Naive thymus-derived CD8-positive, alpha-beta T cell (primary cell): Measurements from ENCODE around the gene MIPEP. TPM values are rescaled to one million over a fixed set of nuclear protein-coding genes. Genes with fewer than 3 reads are reported as not detected.
A peak's percentile ranks its signal among the peaks of the same experiment; 100 is the strongest.

Source experiments
- ATAC-seq, 2 donors: fragments of 150-1000 bp; cut with Tn5 transposase in 1 of 2; sonication (Bioruptor Pico), chemical (Tn5 transposase) in 1 of 2; 1 replicate in 1 of 2; 2 replicates in 1 of 2; pipeline ENCODE4 v1.10.0; 2021; ENCODE audit warnings: mild to moderate bottlenecking in 2 of 2, moderate library complexity in 2 of 2
- POLR2A ChIA-PET: fragments of 350-600 bp; sonication (Branson Sonifier 250); formaldehyde crosslinking; loops from one replicate; lab custom pipeline; 2021; ENCODE audit warnings: antibody characterized with exemption; lab: Charles Lee
- DNase-seq, 10 donors: peaks; one replicate each; pipeline versions ENCODE4 v3.0.0 to v3.0.0-alpha.2; 2020 to 2022
- H3K27ac Mint-ChIP-seq, 10 donors: one replicate each; pipeline ENCODE4 v1.8.0; 2020 to 2022; ENCODE audit warnings: mild to moderate bottlenecking in 10 of 10, mixed read lengths in 10 of 10, moderate library complexity in 4 of 10, inconsistent platforms in 1 of 10
- H3K27me3 Mint-ChIP-seq, 5 donors: one replicate each; pipeline ENCODE4 v1.8.0; 2021 to 2022; ENCODE audit warnings: mixed read lengths in 5 of 5
- H3K36me3 Mint-ChIP-seq, 3 donors: one replicate each; pipeline ENCODE4 v1.8.0; 2020 to 2022; ENCODE audit warnings: mixed read lengths in 3 of 3, mild to moderate bottlenecking in 2 of 3, inconsistent platforms in 1 of 3
- H3K4me1 Mint-ChIP-seq, 4 donors: one replicate each; pipeline ENCODE4 v1.8.0; 2021 to 2022; ENCODE audit warnings: mixed read lengths in 4 of 4
- H3K4me3 Mint-ChIP-seq, 10 donors: one replicate each; pipeline ENCODE4 v1.8.0; 2020 to 2022; ENCODE audit warnings: mild to moderate bottlenecking in 10 of 10, mixed read lengths in 10 of 10, moderate library complexity in 6 of 10, inconsistent platforms in 1 of 10
- H3K9me3 Mint-ChIP-seq, 9 donors: one replicate each; pipeline ENCODE4 v1.8.0; 2020 to 2022; ENCODE audit warnings: mixed read lengths in 9 of 9, mild to moderate bottlenecking in 3 of 9, inconsistent platforms in 1 of 9, moderate library complexity in 1 of 9
- polyA plus RNA-seq, 3 donors: library from polyadenylated mRNA; unstranded; fragments of 300-500 nt; fragmentation: Illumina TruSeq; gene quantifications; one replicate each; pipeline ENCODE4 v1.2.3, GENCODE V29; 2021
- total RNA-seq, 8 experiments: library from RNA in 2 of 8; stranded (reverse) in 2 of 8; gene quantifications; one replicate each; pipeline ENCODE4 v1.2.3 and lab custom pipeline; 2021 to 2026

Gene MIPEP
- total and polyA plus RNA-seq, 5 experiments from 2014 or later, result 9.4 to 16.6 (median 14.0) TPM

DNA sequence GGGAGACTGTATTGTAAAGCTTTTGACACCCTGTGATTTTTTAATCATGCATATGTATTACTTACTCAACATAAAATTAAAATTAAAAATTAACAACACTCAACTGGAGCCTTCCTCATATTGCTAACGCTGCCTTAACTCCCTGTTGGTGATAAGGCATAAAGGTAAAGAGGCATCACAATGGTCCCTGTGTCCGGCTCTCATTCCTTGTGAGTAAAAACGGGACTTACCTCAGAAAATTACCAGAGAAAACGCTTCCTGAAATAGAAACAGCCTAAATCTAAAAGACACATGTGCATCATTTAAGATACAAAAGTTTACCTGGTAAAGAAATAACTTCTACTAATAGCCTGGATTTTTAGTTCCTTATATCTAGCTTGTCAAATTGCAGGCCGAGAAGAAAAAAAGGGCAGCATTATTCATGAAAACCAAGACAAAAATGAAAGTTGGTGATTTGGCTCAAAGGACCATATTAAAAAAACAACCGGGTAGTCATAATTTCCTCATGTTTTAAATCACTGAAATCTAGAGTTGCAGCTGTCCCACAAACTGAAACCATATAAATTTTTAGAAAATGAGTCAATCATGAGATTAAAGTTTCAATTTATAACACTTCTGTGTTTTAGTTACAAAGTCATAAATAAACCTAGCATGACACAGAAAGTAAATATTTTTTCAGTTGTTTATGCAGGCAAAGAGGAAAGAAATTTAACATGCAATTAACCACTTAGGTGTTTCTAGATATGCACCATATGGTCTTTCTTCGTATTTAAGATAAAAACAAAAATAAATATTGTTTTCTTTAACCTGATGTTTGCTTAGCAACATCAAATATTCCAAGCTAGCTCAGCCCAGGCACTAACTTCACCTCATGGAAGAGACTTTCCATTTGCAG, 94.7 kb downstream of the MIPEP start:
- Mint-ChIP-seq H3K27ac (peak overlapping the region in 1 of 10 donors; percentile 24), H3K4me1 (peaks cover 4 to 12% (median 8%) of the 10 kb centered on the region in 4 donors), H3K4me3 (no peak overlapping the region), H3K9me3 (peaks cover 0 to 4% (median 0%) of the 10 kb centered on the region in 9 donors), H3K27me3 (no peaks in the 10 kb centered on the region), H3K36me3 (peaks cover 6 to 32% (median 16%) of the 10 kb centered on the region in 3 donors)
- POLR2A ChIA-PET, result no interaction called here
- ATAC-seq, result no peak
- no peak for DNase-seq

- POLR2A ChIA-PET, result no interaction called here
- peak overlapping the region in 1 of 10 donors; percentile 24 for H3K27ac Mint-ChIP-seq
- H3K27me3 Mint-ChIP-seq, result no peaks in the 10 kb centered on the region
- peaks cover 0 to 3% (median 0%) of the 10 kb centered on the region in 9 donors for H3K9me3 Mint-ChIP-seq
- H3K4me1 Mint-ChIP-seq, result peaks cover 3 to 12% (median 4%) of the 10 kb centered on the region in 4 donors
- DNase-seq (no peak), ATAC-seq (no peak)
- H3K36me3 Mint-ChIP-seq, result peaks cover 6 to 28% (median 16%) of the 10 kb centered on the region in 3 donors
- H3K4me3 Mint-ChIP-seq, result no peak overlapping the region
Observed at GRCh38 chr13:23793711-23794110, 95.5 kb downstream of the MIPEP start.

- peaks cover 6 to 24% (median 10%) of the 10 kb centered on the region in 3 donors for H3K36me3 Mint-ChIP-seq
- DNase-seq, result no peak
- H3K9me3 Mint-ChIP-seq, result no peaks in the 10 kb centered on the region
- POLR2A ChIA-PET, result no interaction called here
- peaks cover 0 to 9% (median 1%) of the 10 kb centered on the region in 4 donors for H3K4me1 Mint-ChIP-seq
- ATAC-seq, result no peak
- H3K27me3 Mint-ChIP-seq, result no peaks in the 10 kb centered on the region
- H3K4me3 Mint-ChIP-seq, result no peak overlapping the region
- H3K27ac Mint-ChIP-seq, result no peak overlapping the region
Observed at GRCh38 chr13:23792680-23793079, 96.5 kb downstream of the MIPEP start.

GRCh38 chr13:23790577-23791170, 98.5 kb downstream of the MIPEP start:
- H3K4me3 Mint-ChIP-seq, result no peak overlapping the region
- peaks cover 0 to 9% (median 0%) of the 10 kb centered on the region in 4 donors for H3K4me1 Mint-ChIP-seq
- ATAC-seq, result no peak
- no peak for DNase-seq
- H3K9me3 Mint-ChIP-seq, result no peaks in the 10 kb centered on the region
- H3K27me3 Mint-ChIP-seq, result no peaks in the 10 kb centered on the region
- H3K27ac Mint-ChIP-seq, result no peak overlapping the region
- POLR2A ChIA-PET, result no interaction called here
- H3K36me3 Mint-ChIP-seq, result peaks cover 0 to 14% (median 2%) of the 10 kb centered on the region in 3 donors

DNA sequence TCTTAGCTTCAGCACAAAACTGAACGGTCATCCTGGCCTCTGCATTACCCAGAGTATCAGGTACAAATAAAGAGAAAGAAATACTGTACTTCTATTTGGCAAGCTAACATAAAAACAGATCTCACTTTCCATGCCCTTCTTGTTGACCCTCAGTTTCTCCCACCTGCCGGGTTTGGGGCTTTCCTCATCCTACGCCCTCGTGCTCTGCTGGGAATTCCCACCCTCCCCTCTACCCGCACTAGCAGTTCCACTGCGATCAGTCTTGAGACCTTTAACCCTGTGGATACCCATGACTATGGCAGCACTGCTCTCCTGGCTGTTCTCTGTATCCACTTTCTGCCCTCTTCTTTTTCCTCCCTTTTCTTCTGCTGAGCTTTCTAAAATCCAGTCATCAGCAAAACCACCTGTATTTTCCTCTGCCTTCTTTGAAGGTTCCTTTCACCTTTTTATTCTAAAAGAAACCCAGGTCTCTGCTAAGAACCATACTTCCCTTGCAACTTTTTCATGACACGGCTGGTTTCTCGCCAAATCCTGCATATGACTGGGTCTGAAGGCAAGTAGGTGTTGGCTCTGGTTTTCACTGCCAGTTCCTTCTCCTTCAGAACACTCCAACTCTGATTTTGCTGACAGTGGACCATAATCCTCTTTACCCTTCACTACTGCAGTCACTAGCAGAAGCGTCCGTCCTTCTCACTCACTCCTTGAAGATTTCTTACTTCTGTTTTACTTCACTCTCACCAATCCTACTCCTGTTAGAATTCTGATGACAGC, 99.4 kb downstream of the MIPEP start:
- Mint-ChIP-seq H3K27ac (no peak overlapping the region), H3K36me3 (peaks cover 0 to 16% (median 8%) of the 10 kb centered on the region in 3 donors), H3K4me3 (no peak overlapping the region), H3K4me1 (peaks cover 0 to 6% (median 0%) of the 10 kb centered on the region in 4 donors), H3K9me3 (peaks cover 0 to 2% (median 0%) of the 10 kb centered on the region in 9 donors), H3K27me3 (no peaks in the 10 kb centered on the region)
- DNase-seq, result no peak
- ATAC-seq, result no peak
- POLR2A ChIA-PET, result no interaction called here

DNA sequence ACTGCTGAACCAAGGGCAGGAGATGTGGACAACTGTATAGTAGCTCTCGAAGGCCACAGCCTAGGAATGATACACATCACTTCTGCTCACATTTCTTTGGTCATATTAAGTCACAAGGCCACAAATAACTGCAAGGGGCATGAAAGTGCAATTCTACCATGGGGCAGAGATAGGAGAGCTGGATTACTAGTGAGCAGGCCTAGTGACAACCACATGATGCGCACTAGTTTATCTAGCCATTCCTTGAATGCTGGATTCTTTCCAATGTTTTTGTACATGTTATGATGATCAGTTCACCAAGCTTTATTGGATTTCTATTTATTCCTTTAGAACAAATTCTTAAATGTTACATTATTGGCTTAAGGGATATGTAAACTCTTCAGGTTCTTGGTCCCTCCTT, 100.7 kb downstream of the MIPEP start:
- H3K4me3 Mint-ChIP-seq, result no peak overlapping the region
- POLR2A ChIA-PET, result no interaction called here
- H3K4me1 Mint-ChIP-seq, result no peaks in the 10 kb centered on the region
- DNase-seq (no peak), ATAC-seq (no peak)
- peaks cover 0 to 2% (median 0%) of the 10 kb centered on the region in 9 donors for H3K9me3 Mint-ChIP-seq
- H3K27me3 Mint-ChIP-seq, result no peaks in the 10 kb centered on the region
- H3K27ac Mint-ChIP-seq, result no peak overlapping the region
- H3K36me3 Mint-ChIP-seq, result peaks cover 0 to 12% (median 9%) of the 10 kb centered on the region in 3 donors

DNA sequence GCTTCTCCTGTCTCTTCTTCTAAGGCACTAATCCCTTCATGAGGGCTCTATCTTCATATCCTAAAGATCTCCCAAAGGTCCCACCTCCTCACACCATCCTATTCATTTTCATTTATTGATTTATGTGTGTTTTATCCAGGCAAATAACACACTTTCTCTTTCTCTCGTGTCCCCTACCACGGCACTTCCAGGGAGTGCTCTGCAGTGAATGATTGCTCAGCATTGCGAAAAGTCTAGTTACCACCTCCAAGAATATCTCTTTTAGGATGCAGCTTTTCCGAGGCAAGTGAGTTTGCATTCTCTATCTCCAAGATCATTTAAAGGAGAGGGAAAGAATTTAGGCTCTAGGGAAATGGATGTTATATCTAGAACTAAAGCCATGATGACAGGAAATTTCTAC, 101.7 kb downstream of the MIPEP start:
- no peak overlapping the region for H3K4me3 Mint-ChIP-seq
- H3K4me1 Mint-ChIP-seq, result peaks cover 0 to 2% (median 0%) of the 10 kb centered on the region in 4 donors
- no peaks in the 10 kb centered on the region for H3K27me3 Mint-ChIP-seq
- H3K27ac Mint-ChIP-seq, result no peak overlapping the region
- H3K36me3 Mint-ChIP-seq, result peaks cover 0 to 12% (median 9%) of the 10 kb centered on the region in 3 donors
- ATAC-seq, result no peak
- POLR2A ChIA-PET, result no interaction called here
- peaks cover 0 to 4% (median 0%) of the 10 kb centered on the region in 9 donors for H3K9me3 Mint-ChIP-seq
- no peak for DNase-seq

- Mint-ChIP-seq H3K36me3 (peaks cover 0 to 19% (median 13%) of the 10 kb centered on the region in 3 donors), H3K27ac (no peak overlapping the region), H3K4me3 (no peak overlapping the region), H3K4me1 (peaks cover 0 to 7% (median 3%) of the 10 kb centered on the region in 4 donors), H3K9me3 (peaks cover 0 to 9% (median 0%) of the 10 kb centered on the region in 9 donors), H3K27me3 (no peaks in the 10 kb centered on the region)
- DNase-seq, result no peak
- POLR2A ChIA-PET, result no interaction called here
- no peak for ATAC-seq
Observed at GRCh38 chr13:23786607-23787006, 102.6 kb downstream of the MIPEP start.

- H3K36me3 Mint-ChIP-seq, result peaks cover 5 to 29% (median 20%) of the 10 kb centered on the region in 3 donors
- POLR2A ChIA-PET, result no interaction called here
- no peak overlapping the region for H3K27ac Mint-ChIP-seq
- DNase-seq (no peak), ATAC-seq (no peak)
- H3K27me3 Mint-ChIP-seq, result peaks cover 0 to 1% (median 0%) of the 10 kb centered on the region in 5 donors
- H3K4me3 Mint-ChIP-seq, result no peak overlapping the region
- peaks cover 0 to 10% (median 1%) of the 10 kb centered on the region in 9 donors for H3K9me3 Mint-ChIP-seq
- H3K4me1 Mint-ChIP-seq, result peaks cover 7 to 33% (median 16%) of the 10 kb centered on the region in 4 donors
Observed at GRCh38 chr13:23778879-23779278, 110.3 kb downstream of the MIPEP start.

GRCh38 chr13:23778002-23778652, 111.1 kb downstream of the MIPEP start:
- H3K9me3 Mint-ChIP-seq, result peaks cover 0 to 10% (median 0%) of the 10 kb centered on the region in 9 donors
- DNase-seq, result no peak
- POLR2A ChIA-PET, result no interaction called here
- H3K4me1 Mint-ChIP-seq, result peaks cover 7 to 33% (median 16%) of the 10 kb centered on the region in 4 donors
- ATAC-seq, result no peak
- H3K36me3 Mint-ChIP-seq, result peaks cover 5 to 29% (median 20%) of the 10 kb centered on the region in 3 donors
- H3K4me3 Mint-ChIP-seq, result no peak overlapping the region
- H3K27ac Mint-ChIP-seq, result no peak overlapping the region
- H3K27me3 Mint-ChIP-seq, result peaks cover 0 to 1% (median 0%) of the 10 kb centered on the region in 5 donors

- H3K4me3 Mint-ChIP-seq, result no peak overlapping the region
- H3K27me3 Mint-ChIP-seq, result peaks cover 0 to 1% (median 0%) of the 10 kb centered on the region in 5 donors
- peaks cover 11 to 33% (median 15%) of the 10 kb centered on the region in 4 donors for H3K4me1 Mint-ChIP-seq
- H3K36me3 Mint-ChIP-seq, result peaks cover 5 to 30% (median 20%) of the 10 kb centered on the region in 3 donors
- POLR2A ChIA-PET, result no interaction called here
- ATAC-seq, result no peak
- peaks cover 0 to 9% (median 0%) of the 10 kb centered on the region in 9 donors for H3K9me3 Mint-ChIP-seq
- no peak overlapping the region for H3K27ac Mint-ChIP-seq
- DNase-seq, result no peak
Observed at GRCh38 chr13:23777575-23777870, 111.7 kb downstream of the MIPEP start.
